WERI-Rb-1 (cell line): ENCODE measurements around the gene MED27.

Source experiments
- DNase-seq: peaks from one replicate; pipeline ENCODE4 v3.0.0-alpha.2; 2020
- H3K27ac ChIP-seq: fragments of 250-450 bp; sonication (Bioruptor Pico); 2 replicates; pipeline ENCODE4 v1.5.1; 2020; ENCODE audit warnings: mild to moderate bottlenecking, moderate library complexity
- H3K27me3 ChIP-seq: fragments of 250-450 bp; sonication (Bioruptor Pico); 2 replicates; pipeline ENCODE4 v1.5.1; 2021; ENCODE audit warnings: mild to moderate bottlenecking, low read depth, moderate library complexity; ENCODE audit not compliant: insufficient read depth, severe bottlenecking
- H3K36me3 ChIP-seq: fragments of 250-450 bp; sonication (Bioruptor Pico); 2 replicates; pipeline ENCODE4 v1.5.1; 2020; ENCODE audit warnings: mild to moderate bottlenecking, moderate library complexity
- H3K4me3 ChIP-seq: 2 replicates; pipeline ENCODE4 v1.5.1; 2011; ENCODE audit warnings: low read depth, mild to moderate bottlenecking, control low read depth, low read length
- H3K9me3 ChIP-seq: fragments of 250-450 bp; sonication (Bioruptor Pico); 2 replicates; pipeline ENCODE4 v1.5.1; 2021; ENCODE audit warnings: mild to moderate bottlenecking, moderate library complexity; ENCODE audit not compliant: severe bottlenecking
- CTCF ChIP-seq: IDR thresholded peaks from 2 replicates; pipeline ENCODE4 v1.5.1; 2011; ENCODE audit warnings: low read depth, mild to moderate bottlenecking, control low read depth, inconsistent platforms, low read length

Gene MED27

GRCh38 chr9:131835151-131835910 lies 244.3 kb downstream of the MED27 start:
- peaks cover 4% of the 10 kb centered on the region for H3K9me3 ChIP-seq
- no peak overlapping the region for H3K4me3 ChIP-seq
- no peaks in the 10 kb centered on the region for H3K27me3 ChIP-seq
- H3K36me3 ChIP-seq: no peaks in the 10 kb centered on the region
- no peak overlapping the region for H3K27ac ChIP-seq
- TF ChIP-seq CTCF: no peak
- DNase-seq: no peak

- Histone ChIP-seq H3K36me3 (no peaks in the 10 kb centered on the region), H3K9me3 (peaks cover 4% of the 10 kb centered on the region), H3K27me3 (no peaks in the 10 kb centered on the region), H3K4me3 (no peak overlapping the region), H3K27ac (no peak overlapping the region)
- TF ChIP-seq CTCF: no peak
- no peak for DNase-seq
Observed at GRCh38 chr9:131834721-131835120, 244.9 kb downstream of the MED27 start.

GRCh38 chr9:131833906-131834305 lies 245.8 kb downstream of the MED27 start:
- Histone ChIP-seq H3K27ac (no peak overlapping the region), H3K9me3 (peaks cover 4% of the 10 kb centered on the region), H3K4me3 (no peak overlapping the region), H3K27me3 (no peaks in the 10 kb centered on the region), H3K36me3 (no peaks in the 10 kb centered on the region)
- TF ChIP-seq CTCF: no peak
- DNase-seq: no peak

- TF ChIP-seq CTCF: no peak
- Histone ChIP-seq H3K27me3 (no peaks in the 10 kb centered on the region), H3K9me3 (peaks cover 4% of the 10 kb centered on the region), H3K27ac (no peak overlapping the region), H3K36me3 (no peaks in the 10 kb centered on the region), H3K4me3 (no peak overlapping the region)
- DNase-seq: no peak
Observed at GRCh38 chr9:131833083-131833482, 246.6 kb downstream of the MED27 start.

- Histone ChIP-seq H3K27ac (no peak overlapping the region), H3K9me3 (peaks cover 4% of the 10 kb centered on the region), H3K4me3 (no peak overlapping the region), H3K27me3 (no peaks in the 10 kb centered on the region), H3K36me3 (no peaks in the 10 kb centered on the region)
- no peak for DNase-seq
- no peak for TF ChIP-seq CTCF
Observed at GRCh38 chr9:131831380-131832165, 248.1 kb downstream of the MED27 start.
